Aorta (tissue), 5 donors: ENCODE measurements around the gene PPIB. TPM values are rescaled to one million over a fixed set of nuclear protein-coding genes. Genes with fewer than 3 reads are reported as not detected.

ENCODE experiments used
- ATAC-seq: fragments of 200-7000 bp; cut with Tn5 transposase; one replicate; pipeline ENCODE4 v1.9.1; 2022; ENCODE audit warnings: moderate library complexity; ENCODE audit not compliant: low FRiP score
- DNase-seq, 2 donors: peaks; one replicate each; pipeline ENCODE4 v3.0.0-alpha.2; 2020
- H3K27ac ChIP-seq, 2 donors: one replicate each; pipeline ENCODE4 v1.5.1; 2013; ENCODE audit warnings: low read length in 2 of 2, mild to moderate bottlenecking in 2 of 2, moderate library complexity in 2 of 2, control low read depth in 1 of 2, inconsistent platforms in 1 of 2, low read depth in 1 of 2
- H3K27me3 ChIP-seq, 2 donors: one replicate each; pipeline ENCODE4 v1.6.1; 2013; ENCODE audit warnings: control low read depth in 1 of 2, low read length in 1 of 2, mild to moderate bottlenecking in 1 of 2, moderate library complexity in 1 of 2; ENCODE audit not compliant: insufficient read depth in 2 of 2, control insufficient read depth in 1 of 2
- H3K36me3 ChIP-seq, 2 donors: one replicate each; pipeline ENCODE4 v1.6.1; 2013; ENCODE audit warnings: control low read depth in 1 of 2, low read length in 1 of 2, mild to moderate bottlenecking in 1 of 2; ENCODE audit not compliant: insufficient read depth in 2 of 2, control insufficient read depth in 1 of 2
- H3K4me1 ChIP-seq, 2 donors: one replicate each; pipeline ENCODE4 v1.6.1; 2013; ENCODE audit warnings: low read length in 2 of 2, control low read depth in 1 of 2, mild to moderate bottlenecking in 1 of 2, moderate library complexity in 1 of 2; ENCODE audit not compliant: insufficient read depth in 2 of 2, control insufficient read depth in 1 of 2
- H3K4me3 ChIP-seq, 2 donors: one replicate each; pipeline ENCODE4 v1.5.1; 2013; ENCODE audit warnings: low read length in 2 of 2, control low read depth in 1 of 2, mild to moderate bottlenecking in 1 of 2
- H3K9me3 ChIP-seq: one replicate; pipeline ENCODE4 v1.6.1; 2013; ENCODE audit warnings: mild to moderate bottlenecking, low read length; ENCODE audit not compliant: control insufficient read depth
- WGBS, 2 donors: extraction: QIAGEN DNeasy Blood & Tissue Kit; methylation state at CpG; one replicate each; pipeline ENCODE4 v1.1.7; 2013; 5-methylcytosine and 5-hydroxymethylcytosine counted together
- intact Hi-C, 2 donors: fragments of 100-400 bp; cut with DNase I; formaldehyde crosslinking; loops; one replicate each; pipeline versions ENCODE4 v1.14.2 to v1.15.0; 2022
- polyA plus RNA-seq, 2 donors: library from polyadenylated mRNA; stranded (reverse); fragments of 200-250 nt; gene quantifications; one replicate each; pipeline ENCODE4 v1.2.3, GENCODE V29; 2013
- total RNA-seq, 2 donors: library from RNA; stranded (reverse); fragmentation: NEBNext Ultra II Directional; extraction: Animal tissue kit (Norgen Biotek cat#: 25700); gene quantifications; one replicate each; pipeline ENCODE4 v1.2.1, GENCODE V29; 2021
- donor health status: healthy with polysubstance abuse.
- donor health status: Bipolar disorder and iron deficiency.
- donor health status: DM: no; HTN: no; CAD: no.
- donor health status: DM: no; HTN: no; CAD: no.
- donor health status: DM: yes; HTN: yes; CAD: no.

Gene PPIB
- total and polyA plus RNA-seq, 4 donors, result 293 to 699 (median 378) TPM

- Histone ChIP-seq H3K9me3 (no peaks in the 10 kb centered on the region), H3K4me1 (no peaks in the 10 kb centered on the region), H3K4me3 (no peak overlapping the region), H3K36me3 (peaks cover 5 to 30% of the 10 kb centered on the region in 2 donors), H3K27me3 (no peaks in the 10 kb centered on the region), H3K27ac (no peak overlapping the region)
- ATAC-seq, result no peak
- peak in 1 of 2 donors; percentile 62 for DNase-seq
- 76 to 79% methylated on average over 9 of the region's 9 CpGs for WGBS, 2 donors
- intact Hi-C loops, result no loop called here
Observed at GRCh38 chr15:64134345-64134829, 28.4 kb downstream of the PPIB start.

DNA sequence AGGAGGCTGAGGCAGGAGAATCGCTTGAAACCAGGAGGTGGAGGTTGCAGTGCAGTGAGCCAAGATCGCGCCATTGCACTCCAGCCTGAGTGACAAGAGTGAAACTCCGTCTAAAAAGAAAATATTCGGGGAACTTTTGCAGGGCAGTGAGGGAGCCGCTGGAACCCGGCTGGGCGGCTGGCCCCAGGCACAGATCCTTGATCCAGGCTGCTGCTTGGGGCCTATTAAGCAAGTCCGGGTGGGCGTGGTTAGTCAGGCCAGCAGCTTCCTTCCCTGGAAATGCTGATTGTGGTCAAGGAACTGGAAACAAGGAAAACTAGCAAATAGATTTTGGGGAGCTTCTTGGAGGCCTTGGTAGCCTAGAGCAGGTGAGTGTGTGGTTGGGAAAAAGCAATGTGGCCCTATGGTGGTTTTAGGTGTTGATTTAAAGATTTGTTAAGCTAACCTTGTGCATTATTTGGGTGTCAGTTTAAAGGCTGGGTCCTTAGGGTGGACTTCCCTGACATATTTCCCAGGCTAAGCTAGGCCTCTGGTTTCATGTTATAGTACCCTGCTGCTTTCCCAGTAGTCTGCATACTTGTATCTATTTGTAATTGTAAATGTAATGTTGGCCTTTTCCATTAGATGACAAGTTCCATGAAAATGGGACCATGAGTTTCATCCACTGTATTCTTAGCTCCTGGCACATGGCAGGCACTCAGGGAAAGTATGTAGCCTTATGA, 29.0 kb downstream of the PPIB start:
- ATAC-seq (no peak), DNase-seq (no peak)
- Histone ChIP-seq H3K9me3 (no peaks in the 10 kb centered on the region), H3K27ac (no peak overlapping the region), H3K36me3 (peaks cover 5 to 30% of the 10 kb centered on the region in 2 donors), H3K4me1 (no peaks in the 10 kb centered on the region), H3K27me3 (no peaks in the 10 kb centered on the region), H3K4me3 (no peak overlapping the region)
- 91 to 92% methylated on average over 10 of the region's 10 CpGs for WGBS, 2 donors
- intact Hi-C loops, result no loop called here

- DNase-seq (no peak), ATAC-seq (no peak)
- no peaks in the 10 kb centered on the region for H3K9me3 ChIP-seq
- H3K4me3 ChIP-seq, result no peak overlapping the region
- H3K4me1 ChIP-seq, result no peaks in the 10 kb centered on the region
- peaks cover 10 to 32% of the 10 kb centered on the region in 2 donors for H3K36me3 ChIP-seq
- H3K27me3 ChIP-seq, result no peaks in the 10 kb centered on the region
- WGBS, 2 donors, result 88 to 92% methylated on average over 4 of the region's 4 CpGs
- H3K27ac ChIP-seq, result no peak overlapping the region
- intact Hi-C loops, result no loop called here
Observed at GRCh38 chr15:64132217-64132616, 30.6 kb downstream of the PPIB start.

DNA sequence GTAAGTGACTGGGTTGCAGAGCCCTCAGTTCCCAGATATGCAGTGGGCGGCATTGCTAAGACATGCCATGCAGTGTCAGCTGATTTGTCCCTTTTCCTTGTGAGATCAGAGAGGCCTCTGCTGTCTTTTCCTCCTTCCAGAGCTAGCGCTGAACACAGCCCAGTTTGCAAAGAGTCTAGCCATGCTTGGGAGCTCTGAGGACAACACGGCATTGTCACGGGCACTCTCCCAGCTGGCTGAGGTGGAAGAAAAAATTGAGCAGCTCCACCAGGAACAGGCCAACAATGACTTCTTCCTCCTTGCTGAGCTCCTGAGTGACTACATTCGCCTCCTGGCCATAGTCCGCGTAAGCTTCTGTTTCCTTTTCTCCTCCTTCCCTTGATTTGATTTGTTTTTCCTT, 31.3 kb downstream of the PPIB start:
- ATAC-seq (no peak), DNase-seq (no peak)
- 92 to 93% methylated on average over 7 of the region's 7 CpGs for WGBS, 2 donors
- Histone ChIP-seq H3K9me3 (no peaks in the 10 kb centered on the region), H3K36me3 (peaks cover 6 to 28% of the 10 kb centered on the region in 2 donors), H3K4me1 (no peaks in the 10 kb centered on the region), H3K4me3 (no peak overlapping the region), H3K27ac (no peak overlapping the region), H3K27me3 (no peaks in the 10 kb centered on the region)
- intact Hi-C loops, result no loop called here

DNA sequence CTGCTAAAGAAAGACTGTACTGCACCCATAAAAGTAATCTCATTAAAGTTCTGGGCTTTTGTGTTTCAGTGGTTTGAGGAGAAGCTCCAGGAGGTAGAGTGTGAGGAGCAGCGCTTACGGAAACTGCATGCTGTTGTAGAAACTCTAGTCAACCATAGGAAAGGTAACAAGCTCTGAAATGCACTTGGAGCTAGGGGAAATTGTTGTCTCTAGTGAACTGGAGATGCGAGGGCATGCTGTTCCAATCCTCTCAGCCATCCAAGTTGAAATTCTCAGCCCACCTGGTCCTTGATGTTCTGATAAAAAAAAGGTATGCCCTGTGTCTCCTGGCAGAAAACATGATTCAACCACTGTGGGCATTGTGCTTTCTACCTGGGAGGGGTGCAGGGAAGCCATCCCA, 32.7 kb downstream of the PPIB start:
- no peak for DNase-seq
- no peak for ATAC-seq
- Histone ChIP-seq H3K4me1 (no peaks in the 10 kb centered on the region), H3K27ac (no peak overlapping the region), H3K36me3 (peaks cover 6 to 26% of the 10 kb centered on the region in 2 donors), H3K27me3 (no peaks in the 10 kb centered on the region), H3K9me3 (no peaks in the 10 kb centered on the region), H3K4me3 (no peak overlapping the region)
- 94% methylated on average over 3 of the region's 3 CpGs for WGBS, 2 donors
- intact Hi-C loops, result no loop called here

DNA sequence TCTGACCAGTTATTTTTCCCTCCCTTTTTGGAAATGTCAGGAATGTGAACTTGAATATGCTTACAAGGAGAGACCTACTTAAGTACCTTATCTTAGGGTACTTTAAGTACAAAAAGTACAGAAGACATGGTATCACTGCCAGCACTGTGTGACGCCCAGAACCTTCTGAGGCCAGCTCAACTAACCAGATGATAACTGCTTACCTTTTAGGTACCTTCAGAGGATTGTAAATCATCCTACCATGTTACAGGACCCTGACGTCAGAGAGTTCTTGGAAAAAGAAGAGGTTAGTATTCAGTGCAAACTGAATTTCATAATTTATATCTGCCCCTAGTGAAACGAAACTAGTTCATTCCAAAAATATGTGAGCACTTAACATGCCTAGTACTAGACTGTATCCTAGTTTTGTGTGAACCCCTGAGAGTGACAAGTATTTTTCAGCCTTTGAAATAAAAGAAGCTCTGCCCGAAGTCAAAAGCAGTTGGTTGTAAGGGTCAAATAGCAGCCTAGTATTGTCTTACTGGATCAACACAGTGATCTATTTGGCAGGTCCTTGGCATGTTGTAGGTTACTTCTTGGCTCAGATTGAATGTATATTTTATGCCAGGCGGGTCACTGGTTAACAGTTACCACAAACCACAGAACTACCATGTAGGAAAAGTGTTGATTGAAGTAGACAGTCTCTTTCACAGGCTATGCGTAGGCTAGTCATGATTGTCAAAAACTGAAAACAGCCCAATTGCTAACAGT, 35.1 kb downstream of the PPIB start:
- Histone ChIP-seq H3K27ac (no peak overlapping the region), H3K27me3 (no peaks in the 10 kb centered on the region), H3K36me3 (peaks cover 11 to 23% of the 10 kb centered on the region in 2 donors), H3K9me3 (no peaks in the 10 kb centered on the region), H3K4me1 (no peaks in the 10 kb centered on the region), H3K4me3 (no peak overlapping the region)
- WGBS, 2 donors, result 70 to 75% methylated on average over 6 of the region's 6 CpGs
- DNase-seq (no peak), ATAC-seq (no peak)
- intact Hi-C loops, result no loop called here

DNA sequence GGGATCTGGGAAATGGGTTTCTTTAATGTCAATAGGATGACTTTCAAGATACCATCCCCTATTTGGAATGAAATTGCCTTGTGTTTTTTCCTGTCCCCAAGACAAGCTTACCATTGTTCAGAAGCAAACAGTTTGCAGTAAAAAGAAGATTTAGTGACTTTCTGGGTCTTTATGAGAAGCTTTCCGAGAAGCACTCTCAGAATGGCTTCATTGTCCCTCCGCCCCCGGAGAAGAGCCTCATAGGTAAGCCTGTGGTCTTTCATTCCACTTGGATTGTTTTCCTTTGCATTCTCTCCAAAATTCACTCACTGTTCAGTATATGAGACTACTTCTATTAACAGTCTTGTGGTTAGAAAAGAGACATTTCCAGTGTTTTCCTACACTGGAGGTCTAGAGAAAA, 36.8 kb downstream of the PPIB start:
- Histone ChIP-seq H3K27me3 (no peaks in the 10 kb centered on the region), H3K27ac (no peak overlapping the region), H3K36me3 (peaks cover 9 to 15% of the 10 kb centered on the region in 2 donors), H3K9me3 (no peaks in the 10 kb centered on the region), H3K4me3 (no peak overlapping the region), H3K4me1 (no peaks in the 10 kb centered on the region)
- WGBS, 2 donors, result 79 to 81% methylated on average over 3 of the region's 3 CpGs
- DNase-seq, result no peak
- intact Hi-C loops, result no loop called here
- ATAC-seq, result no peak

- Histone ChIP-seq H3K4me3 (no peak overlapping the region), H3K36me3 (peaks cover 8 to 14% of the 10 kb centered on the region in 2 donors), H3K4me1 (no peaks in the 10 kb centered on the region), H3K9me3 (no peaks in the 10 kb centered on the region), H3K27me3 (no peaks in the 10 kb centered on the region), H3K27ac (no peak overlapping the region)
- intact Hi-C loops, result no loop called here
- 90 to 92% methylated on average over 3 of the region's 3 CpGs for WGBS, 2 donors
- DNase-seq, result no peak
- ATAC-seq, result no peak
Observed at GRCh38 chr15:64122936-64123351, 39.9 kb downstream of the PPIB start.

DNA sequence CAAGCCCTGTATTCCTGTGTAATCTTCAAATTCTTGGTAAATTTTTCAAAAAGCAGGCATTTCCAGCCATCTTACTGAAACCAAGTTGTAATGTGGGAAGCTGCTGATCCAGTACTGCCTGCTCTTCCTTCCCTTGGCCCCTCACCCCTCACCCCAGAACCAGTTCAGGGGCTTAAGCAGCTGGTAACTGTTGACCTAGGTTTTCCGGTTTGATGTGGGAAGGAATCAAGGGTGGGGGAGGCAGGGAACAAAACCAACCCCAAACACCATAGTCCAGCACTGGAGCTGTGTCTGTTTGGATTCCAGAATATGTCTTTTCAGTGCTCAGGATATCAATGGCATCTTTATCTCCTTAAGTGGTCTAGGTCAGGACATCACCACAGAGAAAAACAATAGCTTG, 40.4 kb downstream of the PPIB start:
- intact Hi-C loops, result no loop called here
- H3K4me1 ChIP-seq, result no peaks in the 10 kb centered on the region
- no peak for ATAC-seq
- H3K27me3 ChIP-seq, result no peaks in the 10 kb centered on the region
- DNase-seq, result no peak
- no peak overlapping the region for H3K27ac ChIP-seq
- WGBS, 2 donors, result 70 to 79% methylated on average over 1 of the region's 1 CpG
- peaks cover 8 to 11% of the 10 kb centered on the region in 2 donors for H3K36me3 ChIP-seq
- H3K9me3 ChIP-seq, result no peaks in the 10 kb centered on the region
- H3K4me3 ChIP-seq, result no peak overlapping the region
